ENCODE measurements around the gene TMCC3. TPM values are rescaled to one million over a fixed set of nuclear protein-coding genes. Genes with fewer than 3 reads are reported as not detected.
"Not testable (repeated sequence)": the region's sequence is repeated elsewhere in the genome, so short reads cannot be mapped to it uniquely, and the experiment has no call there.

The TMCC3 gene
- total RNA-seq, 1 donor from 2014 or later: 3.5 TPM

DNA sequence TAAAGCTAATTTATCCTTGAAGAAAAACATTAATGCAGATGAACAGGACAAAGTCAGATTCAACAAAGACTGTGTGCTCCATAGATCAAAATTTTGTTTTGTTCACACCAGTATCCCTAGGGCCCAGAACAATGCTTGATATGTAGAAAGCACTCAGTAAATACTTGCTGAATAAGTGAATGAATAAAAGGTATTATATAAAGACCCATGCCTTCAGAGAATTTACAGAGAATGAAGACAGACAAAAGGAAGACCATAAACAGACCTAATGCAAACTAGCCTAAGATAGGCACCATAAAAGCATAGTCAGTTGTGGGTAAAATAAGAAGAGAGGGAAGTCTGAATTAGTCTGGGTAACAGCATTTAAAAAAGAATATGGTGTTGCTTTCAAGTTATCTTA lies 47.3 kb upstream of the TMCC3 start:
- no peaks in the 10 kb centered on the region for H4K20me1 ChIP-seq (ENCODE audit: insufficient read depth, low read length)
- Mint-ChIP-seq H3K9me3 (ENCODE audit: unreplicated experiment) (no peaks in the 10 kb centered on the region), H3K4me1 (ENCODE audit: low read depth, unreplicated experiment) (no peaks in the 10 kb centered on the region), H3K36me3 (ENCODE audit: low read depth, unreplicated experiment) (no peaks in the 10 kb centered on the region), H3K27ac (ENCODE audit: unreplicated experiment) (no peak overlapping the region), H3K4me3 (ENCODE audit: unreplicated experiment) (no peak overlapping the region), H3K27me3 (ENCODE audit: low read depth, unreplicated experiment) (peaks cover 3% of the 10 kb centered on the region)
- no peak overlapping the region for H3K4me2 ChIP-seq (ENCODE audit: low read length)
- DNase-seq (ENCODE audit: low read depth) (no peak), FAIRE-seq (no peak)
- H3K4me3 ChIP-seq (ENCODE audit: insufficient read depth, low read depth, low read length): no peak overlapping the region
- no peak overlapping the region for H2AFZ ChIP-seq (ENCODE audit: low read depth, low read length)
- no peaks in the 10 kb centered on the region for H3K79me2 ChIP-seq (ENCODE audit: insufficient read depth, low read length)
- no peaks in the 10 kb centered on the region for H3K27me3 ChIP-seq (ENCODE audit: insufficient read depth, low read length)
- no peak overlapping the region for H3K27ac ChIP-seq (ENCODE audit: low read depth, low read length)
- H3K4me1 ChIP-seq (ENCODE audit: insufficient read depth, low read length): no peaks in the 10 kb centered on the region
- H3K9ac ChIP-seq (ENCODE audit: low read length): no peak overlapping the region
- H3K36me3 ChIP-seq (ENCODE audit: insufficient read depth, low read length): no peaks in the 10 kb centered on the region
- no peak for TF ChIP-seq EZH2 (IDR thresholded peaks at IDR 0.05; ENCODE audit: insufficient read depth, low read length)
- TF ChIP-seq, protein P1, sequence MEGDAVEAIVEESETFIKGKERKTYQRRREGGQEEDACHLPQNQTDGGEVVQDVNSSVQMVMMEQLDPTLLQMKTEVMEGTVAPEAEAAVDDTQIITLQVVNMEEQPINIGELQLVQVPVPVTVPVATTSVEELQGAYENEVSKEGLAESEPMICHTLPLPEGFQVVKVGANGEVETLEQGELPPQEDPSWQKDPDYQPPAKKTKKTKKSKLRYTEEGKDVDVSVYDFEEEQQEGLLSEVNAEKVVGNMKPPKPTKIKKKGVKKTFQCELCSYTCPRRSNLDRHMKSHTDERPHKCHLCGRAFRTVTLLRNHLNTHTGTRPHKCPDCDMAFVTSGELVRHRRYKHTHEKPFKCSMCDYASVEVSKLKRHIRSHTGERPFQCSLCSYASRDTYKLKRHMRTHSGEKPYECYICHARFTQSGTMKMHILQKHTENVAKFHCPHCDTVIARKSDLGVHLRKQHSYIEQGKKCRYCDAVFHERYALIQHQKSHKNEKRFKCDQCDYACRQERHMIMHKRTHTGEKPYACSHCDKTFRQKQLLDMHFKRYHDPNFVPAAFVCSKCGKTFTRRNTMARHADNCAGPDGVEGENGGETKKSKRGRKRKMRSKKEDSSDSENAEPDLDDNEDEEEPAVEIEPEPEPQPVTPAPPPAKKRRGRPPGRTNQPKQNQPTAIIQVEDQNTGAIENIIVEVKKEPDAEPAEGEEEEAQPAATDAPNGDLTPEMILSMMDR (IDR thresholded peaks at IDR 0.05; ENCODE audit: insufficient read depth, low read depth, low read length): no peak
- no peaks in the 10 kb centered on the region for H3K9me3 ChIP-seq (ENCODE audit: insufficient read depth, low read depth, low read length)

DNA sequence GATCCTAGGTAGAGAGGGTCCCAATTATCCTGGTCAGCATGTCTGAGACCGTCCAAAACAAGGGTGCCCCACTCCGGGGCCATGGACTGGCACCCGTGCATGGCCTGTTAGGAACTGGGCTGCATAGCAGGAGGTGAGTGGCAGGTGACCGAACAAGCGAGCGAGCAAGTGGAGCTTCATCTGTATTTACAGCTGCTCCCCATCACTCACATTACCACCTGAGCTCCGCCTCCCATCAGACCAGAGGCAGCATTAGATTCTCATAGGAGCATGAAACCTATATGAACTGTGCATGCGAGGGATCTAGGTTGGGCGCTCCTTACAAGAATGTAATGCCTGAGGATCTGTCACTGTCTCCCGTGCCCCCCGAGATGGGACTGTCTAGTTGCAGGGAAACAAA lies 44.4 kb upstream of the TMCC3 start:
- H3K27ac Mint-ChIP-seq (ENCODE audit: unreplicated experiment): no peak overlapping the region

DNA sequence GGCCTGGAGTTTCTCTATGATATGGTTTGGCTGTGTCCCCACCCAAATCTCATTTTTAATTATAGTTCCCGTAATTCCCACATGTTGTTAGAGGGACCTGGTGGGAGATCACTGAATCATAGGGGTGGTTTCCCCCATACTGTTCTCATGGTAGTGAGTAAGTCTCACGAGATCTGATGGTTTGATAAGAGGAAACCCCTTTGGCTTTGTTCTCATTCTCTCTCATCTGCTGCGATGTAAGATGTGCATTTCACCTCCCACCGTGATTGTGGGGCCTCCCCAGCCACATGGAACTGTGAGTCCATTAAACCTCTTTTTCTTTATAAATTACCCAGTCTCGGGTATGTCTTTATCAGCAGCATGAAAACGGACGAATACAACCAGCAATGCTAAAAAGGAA lies 42.5 kb upstream of the TMCC3 start:
- not testable (repeated sequence) for H3K4me1 Mint-ChIP-seq (ENCODE audit: low read depth, unreplicated experiment); H3K4me3 ChIP-seq (ENCODE audit: insufficient read depth, low read depth, low read length); H3K36me3 ChIP-seq (ENCODE audit: insufficient read depth, low read length); FAIRE-seq; H3K9ac ChIP-seq (ENCODE audit: low read length); H3K27me3 Mint-ChIP-seq (ENCODE audit: low read depth, unreplicated experiment); H3K27me3 ChIP-seq (ENCODE audit: insufficient read depth, low read length); H3K79me2 ChIP-seq (ENCODE audit: insufficient read depth, low read length); H3K4me3 Mint-ChIP-seq (ENCODE audit: unreplicated experiment); DNase-seq (ENCODE audit: low read depth); H3K9me3 ChIP-seq (ENCODE audit: insufficient read depth, low read depth, low read length); H3K36me3 Mint-ChIP-seq (ENCODE audit: low read depth, unreplicated experiment); H2AFZ ChIP-seq (ENCODE audit: low read depth, low read length); H4K20me1 ChIP-seq (ENCODE audit: insufficient read depth, low read length); H3K4me1 ChIP-seq (ENCODE audit: insufficient read depth, low read length); H3K27ac Mint-ChIP-seq (ENCODE audit: unreplicated experiment); H3K4me2 ChIP-seq (ENCODE audit: low read length); H3K9me3 Mint-ChIP-seq (ENCODE audit: unreplicated experiment); H3K27ac ChIP-seq (ENCODE audit: low read depth, low read length)

More for the DNA sequence above, 44.4 kb upstream of the TMCC3 start:
- H3K36me3 ChIP-seq (ENCODE audit: insufficient read depth, low read length): no peaks in the 10 kb centered on the region
- FAIRE-seq (no peak), DNase-seq (ENCODE audit: low read depth) (no peak)
- no peak overlapping the region for H3K4me3 Mint-ChIP-seq (ENCODE audit: unreplicated experiment)
- no peaks in the 10 kb centered on the region for H3K79me2 ChIP-seq (ENCODE audit: insufficient read depth, low read length)
- no peaks in the 10 kb centered on the region for H3K9me3 Mint-ChIP-seq (ENCODE audit: unreplicated experiment)
- peaks cover under 1% of the 10 kb centered on the region for H3K27me3 Mint-ChIP-seq (ENCODE audit: low read depth, unreplicated experiment)
- H3K27me3 ChIP-seq (ENCODE audit: insufficient read depth, low read length): peaks cover 7% of the 10 kb centered on the region
- H3K4me3 ChIP-seq (ENCODE audit: insufficient read depth, low read depth, low read length): no peak overlapping the region
- H3K4me2 ChIP-seq (ENCODE audit: low read length): no peak overlapping the region
- H2AFZ ChIP-seq (ENCODE audit: low read depth, low read length): no peak overlapping the region
- H3K36me3 Mint-ChIP-seq (ENCODE audit: low read depth, unreplicated experiment): no peaks in the 10 kb centered on the region
- no peaks in the 10 kb centered on the region for H3K9me3 ChIP-seq (ENCODE audit: insufficient read depth, low read depth, low read length)
- H3K9ac ChIP-seq (ENCODE audit: low read length): no peak overlapping the region
- no peaks in the 10 kb centered on the region for H4K20me1 ChIP-seq (ENCODE audit: insufficient read depth, low read length)
- TF ChIP-seq, protein P1 (IDR thresholded peaks at IDR 0.05; ENCODE audit: insufficient read depth, low read depth, low read length): no peak
- TF ChIP-seq EZH2 (IDR thresholded peaks at IDR 0.05; ENCODE audit: insufficient read depth, low read length): no peak
- H3K27ac ChIP-seq (ENCODE audit: low read depth, low read length): no peak overlapping the region
- H3K4me1 Mint-ChIP-seq (ENCODE audit: low read depth, unreplicated experiment): no peaks in the 10 kb centered on the region
- H3K4me1 ChIP-seq (ENCODE audit: insufficient read depth, low read length): peaks cover 6% of the 10 kb centered on the region

Data from astrocyte (in vitro differentiated cells and primary cell).